Astrocyte of the hippocampus (primary cell): ENCODE results near the gene FCN1.

ENCODE experiments used
- DNase-seq: peaks from one replicate; pipeline ENCODE4 v3.0.0; 2011; ENCODE audit warnings: low read depth, low spot score

FCN1 gene

DNA sequence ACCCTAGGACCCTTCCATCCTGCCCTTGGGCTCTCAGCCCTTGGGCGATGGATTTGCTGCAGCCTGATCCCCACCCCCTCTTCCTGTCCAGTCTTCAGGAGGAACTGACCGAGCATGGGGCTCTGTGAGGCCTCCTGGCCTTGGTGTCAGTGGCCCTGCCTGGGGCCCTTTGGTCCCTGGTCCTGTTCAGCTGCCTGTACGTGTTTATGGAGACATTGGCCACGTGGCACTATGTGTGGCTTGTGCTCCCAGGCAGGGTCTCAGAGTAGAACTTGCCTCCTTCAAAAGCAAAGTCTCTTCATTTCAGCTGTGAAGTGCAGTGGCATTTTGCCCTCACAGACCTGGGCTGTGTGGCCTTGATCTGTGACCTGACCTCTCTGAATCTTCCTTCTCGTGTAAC lies 26.0 kb downstream of the FCN1 start:
- DNase-seq, result no peak

DNA sequence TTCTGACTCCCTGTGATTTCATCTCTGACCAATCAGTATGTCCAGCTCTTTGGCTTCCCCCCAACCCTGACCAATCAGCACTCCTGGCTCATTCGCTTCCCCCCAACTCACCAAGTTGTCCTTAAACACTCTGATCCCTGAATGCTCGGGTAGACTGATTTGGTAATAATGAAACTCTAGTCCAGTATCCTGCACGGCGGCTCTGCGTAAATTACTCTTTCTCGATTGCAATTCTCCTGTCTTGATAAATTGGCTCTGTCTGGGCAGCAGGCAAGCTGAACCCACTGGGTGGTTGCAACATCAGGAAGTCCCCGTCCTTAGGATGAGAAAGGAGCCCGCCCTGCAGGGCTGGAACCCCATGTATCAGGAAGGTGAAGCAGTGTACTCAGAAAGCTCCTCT lies 26.7 kb downstream of the FCN1 start:
- no peak for DNase-seq

DNA sequence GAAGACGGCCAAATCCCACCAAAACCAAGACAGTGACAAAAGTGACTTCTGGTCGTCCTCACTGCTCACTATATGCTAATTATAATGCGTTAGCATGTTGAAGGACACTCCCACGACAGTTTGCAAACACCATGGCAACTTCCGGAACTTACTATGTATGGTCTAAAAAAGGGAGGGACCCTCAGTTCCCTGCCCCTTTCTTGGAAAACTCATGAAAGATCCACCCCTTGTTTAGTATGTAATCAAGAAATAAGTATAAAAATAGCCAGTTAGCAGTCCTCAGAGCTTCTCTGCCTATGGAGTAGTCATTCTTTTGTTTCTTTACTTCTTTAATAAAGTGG lies 27.6 kb downstream of the FCN1 start:
- no peak for DNase-seq

DNA sequence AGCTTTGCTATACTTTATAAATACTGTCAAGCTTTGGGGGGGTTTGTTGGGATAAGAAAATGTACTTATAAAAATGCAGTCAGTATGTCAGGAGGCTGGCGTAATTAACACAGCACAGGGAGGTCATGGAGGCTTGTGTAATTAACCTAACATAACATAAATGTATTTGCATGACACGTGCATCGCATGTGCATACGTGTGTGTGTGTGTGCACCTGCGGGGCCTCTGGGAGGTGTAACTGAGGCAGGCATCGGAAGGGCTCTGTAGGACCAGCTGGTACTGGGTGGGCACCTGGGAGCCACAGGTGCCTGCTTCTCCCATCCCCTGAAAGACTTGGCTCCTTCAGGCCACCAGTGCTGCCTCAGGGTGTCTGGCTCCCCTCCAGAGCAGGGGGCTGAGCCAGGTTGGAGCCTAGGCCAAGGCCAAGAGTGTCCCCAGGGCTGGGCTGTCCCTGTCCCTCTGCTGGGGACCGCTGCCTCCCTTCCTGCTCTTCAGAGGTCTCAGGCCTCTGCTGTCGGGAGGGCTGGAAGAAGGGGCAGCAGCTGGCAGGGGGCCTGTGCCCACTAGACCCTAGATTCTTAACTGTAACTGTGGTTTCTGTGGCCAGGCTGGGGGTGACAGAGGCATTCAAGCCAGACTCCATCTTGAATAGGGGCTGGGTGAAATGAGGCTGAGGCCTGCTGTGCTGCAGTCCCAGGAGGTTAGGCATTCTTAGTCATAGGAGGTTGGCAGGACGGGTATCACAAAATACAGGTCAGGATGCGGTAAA lies 28.1 kb downstream of the FCN1 start:
- peak; percentile 12 for DNase-seq

DNA sequence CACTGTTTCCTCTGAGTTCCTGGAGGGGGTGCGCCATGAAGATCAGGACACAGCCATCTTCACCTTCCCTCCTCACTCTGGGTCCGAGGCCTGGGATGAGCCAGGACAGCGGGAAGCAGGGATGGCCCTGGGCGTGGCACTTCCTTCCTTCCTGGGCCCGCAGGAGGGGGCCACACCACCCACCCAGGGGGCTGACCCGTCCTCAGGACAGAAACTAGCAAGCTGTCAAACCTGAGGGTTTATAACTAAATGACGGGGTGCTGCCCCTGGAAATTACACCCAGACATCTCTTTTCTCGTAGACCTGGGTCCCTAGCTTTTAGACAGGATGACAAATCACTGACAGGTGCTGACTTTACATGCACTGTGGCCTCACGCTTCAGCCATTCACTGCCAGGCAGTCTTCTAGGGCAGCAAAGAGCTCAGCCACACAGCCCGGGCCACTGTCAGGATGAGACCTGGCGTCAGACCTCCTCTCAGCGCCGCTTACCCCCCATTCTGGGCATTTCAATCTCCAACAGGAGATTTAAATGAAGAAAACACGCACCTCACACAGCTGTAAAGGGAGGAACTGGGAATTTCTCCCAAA lies 29.0 kb downstream of the FCN1 start:
- no peak for DNase-seq

DNA sequence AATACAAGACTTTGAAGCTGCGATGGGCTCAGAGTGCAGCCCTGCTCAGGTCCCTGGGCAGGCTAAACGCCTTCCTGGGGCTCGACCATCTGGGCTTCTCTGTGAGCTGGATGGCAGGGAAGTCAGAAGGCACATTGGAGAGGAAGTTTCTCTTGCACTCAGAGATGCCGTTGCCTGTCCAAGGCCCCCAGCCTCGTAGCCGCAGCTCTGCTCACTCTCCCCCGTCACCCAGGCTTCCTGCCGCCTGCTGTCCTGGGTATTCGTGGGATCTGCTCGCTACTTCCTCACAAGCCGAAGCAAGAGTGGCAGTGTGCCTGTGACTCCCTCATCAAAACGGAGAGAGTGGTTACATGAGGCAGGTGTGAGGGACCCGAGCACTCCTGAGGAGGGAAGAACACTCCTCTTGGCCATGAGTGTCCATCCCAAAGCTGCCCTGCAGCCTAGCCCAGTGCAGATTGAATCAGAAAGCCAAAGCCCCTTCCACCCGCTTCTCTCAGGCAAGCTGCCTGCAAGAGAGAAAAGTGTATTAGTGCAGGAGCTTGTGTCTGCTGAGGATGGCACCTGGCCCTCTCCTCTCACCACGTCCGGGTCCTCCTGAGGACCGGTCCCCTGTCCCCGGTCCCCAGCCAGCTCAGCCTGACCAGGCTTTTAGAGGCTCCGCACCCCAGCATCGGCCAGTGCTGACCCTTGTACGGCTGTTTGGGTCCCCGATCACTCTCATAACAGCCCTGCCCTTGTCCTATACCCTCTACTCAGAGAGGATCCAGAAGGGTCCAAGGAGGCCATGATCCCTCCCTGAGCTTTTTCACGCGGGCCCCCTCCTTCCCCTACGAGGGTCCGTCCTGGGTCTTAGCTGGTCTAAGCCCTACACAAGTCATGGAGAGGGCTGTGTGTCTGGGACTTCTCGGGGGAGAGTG lies 29.8 kb downstream of the FCN1 start:
- no peak for DNase-seq

DNA sequence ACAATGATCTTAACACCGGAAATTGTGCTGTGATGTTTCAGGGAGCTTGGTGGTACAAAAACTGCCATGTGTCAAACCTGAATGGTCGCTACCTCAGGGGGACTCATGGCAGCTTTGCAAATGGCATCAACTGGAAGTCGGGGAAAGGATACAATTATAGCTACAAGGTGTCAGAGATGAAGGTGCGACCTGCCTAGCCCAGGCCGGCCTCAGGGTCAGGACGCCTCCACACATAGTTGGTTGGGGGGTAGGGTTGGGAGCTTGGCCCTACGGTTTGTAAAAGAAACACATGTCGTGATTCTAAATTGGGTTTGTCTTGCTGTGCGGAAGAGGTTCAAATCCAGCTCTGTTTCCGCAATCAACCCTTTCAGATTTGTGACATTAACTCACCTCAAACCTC lies 30.5 kb downstream of the FCN1 start:
- no peak for DNase-seq

DNA sequence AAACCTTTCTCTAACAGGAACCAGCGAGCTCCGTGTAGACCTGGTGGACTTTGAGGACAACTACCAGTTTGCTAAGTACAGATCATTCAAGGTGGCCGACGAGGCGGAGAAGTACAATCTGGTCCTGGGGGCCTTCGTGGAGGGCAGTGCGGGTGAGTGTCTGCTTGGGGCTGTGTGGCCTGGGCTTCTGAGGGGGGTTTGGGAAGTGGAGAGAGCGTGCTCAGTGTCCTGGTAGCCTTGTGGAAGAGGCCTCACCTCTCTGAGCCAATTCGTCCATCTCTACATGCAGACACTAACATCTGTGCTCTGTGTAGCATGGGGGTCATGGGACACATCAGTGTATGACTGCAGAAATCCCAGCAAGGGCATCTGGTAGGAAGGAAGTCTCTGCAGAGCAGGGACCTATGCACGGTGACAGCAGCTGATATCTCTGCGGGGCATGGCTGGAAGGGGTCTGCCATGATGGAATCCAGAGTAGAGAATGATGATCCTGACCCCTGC lies 31.2 kb downstream of the FCN1 start:
- no peak for DNase-seq

DNA sequence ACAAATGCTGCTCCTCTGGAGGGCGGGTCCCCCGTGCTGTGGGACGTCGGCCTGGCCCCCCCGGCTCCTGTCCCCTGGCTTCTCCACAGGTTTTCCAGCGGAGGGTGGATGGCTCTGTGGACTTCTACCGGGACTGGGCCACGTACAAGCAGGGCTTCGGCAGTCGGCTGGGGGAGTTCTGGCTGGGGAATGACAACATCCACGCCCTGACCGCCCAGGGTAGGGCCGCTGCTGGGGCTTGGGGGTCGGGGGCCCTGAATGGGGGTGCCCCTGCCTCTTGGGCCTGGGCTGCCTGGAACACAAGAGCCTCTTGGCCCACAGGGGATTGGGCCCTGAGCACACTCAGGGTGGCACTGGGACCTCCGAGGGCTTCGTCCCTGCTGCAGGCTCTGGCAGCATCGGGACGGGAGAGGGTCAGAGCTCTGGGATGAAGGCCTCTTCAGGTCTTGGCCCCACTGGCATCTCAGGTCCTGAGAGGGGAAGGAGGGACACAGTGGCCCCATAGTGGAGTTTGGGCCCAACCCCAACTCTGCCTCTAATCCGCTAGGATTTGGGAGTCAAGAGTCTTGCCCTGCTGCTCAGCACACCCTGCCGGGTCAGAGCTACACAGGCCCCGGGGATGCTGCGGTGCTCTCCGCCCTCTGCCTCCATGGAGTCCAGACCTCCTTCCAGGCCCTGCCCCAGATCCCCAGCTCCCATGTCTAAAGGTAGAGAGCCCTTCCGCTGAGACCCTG lies 31.9 kb downstream of the FCN1 start:
- DNase-seq, result no peak

DNA sequence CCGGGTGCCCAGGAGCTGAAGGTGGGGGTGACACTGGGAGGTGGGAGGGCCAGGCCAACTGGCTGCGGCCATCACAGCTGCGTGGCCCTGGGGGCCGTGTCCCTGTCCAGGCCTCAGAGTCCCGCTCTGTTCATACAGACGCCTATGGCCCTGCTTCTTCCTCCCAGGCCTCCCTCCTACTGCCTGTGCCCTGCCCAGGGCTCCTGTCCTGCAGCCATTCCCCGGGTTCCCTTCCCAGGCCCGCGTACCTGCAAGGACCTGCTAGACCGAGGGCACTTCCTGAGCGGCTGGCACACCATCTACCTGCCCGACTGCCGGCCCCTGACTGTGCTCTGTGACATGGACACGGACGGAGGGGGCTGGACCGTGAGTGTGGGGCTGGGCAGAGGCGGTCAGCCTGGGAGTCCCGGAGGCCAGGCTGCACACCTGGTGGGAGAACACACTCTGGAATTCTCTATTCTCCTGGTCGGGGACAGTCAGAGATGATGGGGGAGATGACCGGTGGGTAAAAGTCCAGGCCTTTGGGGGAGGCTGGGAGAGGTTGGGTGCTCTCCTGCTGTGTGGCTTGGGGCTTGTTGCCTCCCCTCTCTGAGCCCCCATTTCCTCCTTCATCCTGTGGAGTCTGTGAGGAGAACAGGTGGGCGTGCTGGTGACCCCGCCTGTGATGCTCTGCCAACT lies 32.6 kb downstream of the FCN1 start:
- no peak for DNase-seq

DNA sequence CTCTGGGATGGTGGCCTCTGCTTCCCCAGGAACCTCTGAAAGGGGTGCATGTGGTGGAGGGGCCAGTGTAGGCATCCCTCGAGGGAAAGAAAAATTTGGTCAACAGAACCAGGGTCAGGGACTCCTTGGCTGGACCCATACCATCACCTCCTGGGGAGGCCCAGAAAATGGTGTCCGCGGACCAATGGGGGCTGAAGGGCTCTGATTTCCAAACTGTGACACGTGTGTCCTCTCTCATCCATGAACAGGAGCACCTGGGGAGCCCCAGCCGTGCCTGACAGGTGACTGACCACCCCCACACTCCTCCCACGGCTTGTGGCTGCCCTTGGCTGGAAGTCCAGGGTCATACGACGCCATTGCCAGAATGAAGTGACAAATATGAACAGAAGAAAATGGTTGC lies 33.2 kb downstream of the FCN1 start:
- DNase-seq, result no peak

DNA sequence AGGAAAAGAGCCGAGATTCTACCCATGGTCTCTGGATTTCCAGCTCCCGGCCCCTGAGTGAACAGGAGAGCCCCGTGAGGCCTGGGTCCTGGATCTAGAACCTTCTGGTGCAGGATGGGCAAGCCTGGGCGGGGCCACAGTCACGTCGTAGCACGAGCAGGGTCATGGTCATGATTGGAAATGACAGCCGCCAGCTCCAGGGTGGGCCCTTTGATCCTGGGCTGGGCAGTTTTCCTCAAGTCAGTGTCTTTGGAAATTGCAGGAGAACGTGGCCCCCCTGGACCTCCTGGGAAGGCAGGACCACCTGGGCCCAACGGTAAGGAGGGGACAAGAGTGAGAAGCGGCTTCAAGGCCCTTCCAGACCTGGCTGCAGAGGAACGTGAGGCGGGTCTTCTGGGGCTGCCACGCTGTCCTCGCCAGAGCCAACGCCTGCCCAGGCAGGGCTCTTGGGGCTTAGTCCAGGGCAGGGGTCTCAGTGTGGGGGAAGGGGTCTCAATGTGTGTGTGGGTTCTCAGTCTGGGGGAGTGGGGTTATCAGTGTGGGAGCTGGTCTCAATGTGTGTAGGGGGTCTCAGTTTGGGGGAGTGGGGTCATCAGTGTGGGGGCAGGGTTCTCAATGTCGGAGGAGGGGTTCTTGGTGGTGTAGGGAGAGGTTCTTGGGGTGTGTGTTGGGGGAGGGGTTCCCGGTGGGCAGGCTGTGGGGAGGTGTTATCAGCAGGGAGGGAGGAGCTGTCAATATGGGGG lies 34.5 kb downstream of the FCN1 start:
- DNase-seq, result no peak

DNA sequence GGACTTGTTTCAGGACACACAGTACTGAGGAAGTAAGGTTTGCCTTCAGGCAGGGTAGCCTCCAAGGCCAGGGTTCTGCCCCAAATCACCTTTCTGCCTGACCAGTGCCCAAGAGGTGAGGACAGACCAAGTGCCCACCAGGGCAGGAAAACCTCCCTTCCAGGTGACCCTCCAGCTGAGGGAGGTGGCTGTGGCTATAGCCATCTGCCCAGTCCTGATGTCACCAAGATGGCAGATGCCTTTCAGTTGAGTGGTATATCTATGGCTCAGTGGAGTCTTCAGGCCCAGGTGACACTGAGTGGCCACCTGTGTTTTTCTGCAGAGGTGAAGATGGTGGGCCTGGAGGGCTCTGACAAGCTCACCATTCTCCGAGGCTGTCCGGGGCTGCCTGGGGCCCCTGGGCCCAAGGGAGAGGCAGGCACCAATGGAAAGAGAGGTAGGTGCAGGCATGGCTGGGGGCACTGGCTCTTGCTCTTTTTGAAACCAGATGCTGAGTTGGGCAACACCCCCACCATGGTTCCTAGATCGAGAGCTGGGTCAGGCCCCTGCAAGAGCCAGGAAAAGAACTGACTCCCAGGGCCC lies 35.4 kb downstream of the FCN1 start:
- DNase-seq, result no peak

DNA sequence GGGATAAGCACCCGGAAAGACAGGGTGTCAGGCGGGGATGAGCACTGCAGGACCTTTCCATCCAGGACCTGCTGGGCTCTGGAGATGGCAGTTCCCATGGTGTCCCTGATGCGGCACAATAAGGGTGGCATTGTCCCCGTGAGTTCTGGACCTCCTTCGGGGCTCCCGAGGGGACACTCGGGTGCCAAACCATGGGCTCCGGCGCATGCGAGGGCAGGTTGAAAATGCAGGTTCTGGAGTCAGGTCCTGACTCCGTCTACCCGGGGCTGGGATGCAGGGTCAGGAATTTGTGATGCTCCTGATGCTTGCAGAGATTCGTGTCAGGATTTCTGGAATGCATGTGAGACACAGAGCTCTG lies 36.4 kb downstream of the FCN1 start:
- DNase-seq, result no peak

DNA sequence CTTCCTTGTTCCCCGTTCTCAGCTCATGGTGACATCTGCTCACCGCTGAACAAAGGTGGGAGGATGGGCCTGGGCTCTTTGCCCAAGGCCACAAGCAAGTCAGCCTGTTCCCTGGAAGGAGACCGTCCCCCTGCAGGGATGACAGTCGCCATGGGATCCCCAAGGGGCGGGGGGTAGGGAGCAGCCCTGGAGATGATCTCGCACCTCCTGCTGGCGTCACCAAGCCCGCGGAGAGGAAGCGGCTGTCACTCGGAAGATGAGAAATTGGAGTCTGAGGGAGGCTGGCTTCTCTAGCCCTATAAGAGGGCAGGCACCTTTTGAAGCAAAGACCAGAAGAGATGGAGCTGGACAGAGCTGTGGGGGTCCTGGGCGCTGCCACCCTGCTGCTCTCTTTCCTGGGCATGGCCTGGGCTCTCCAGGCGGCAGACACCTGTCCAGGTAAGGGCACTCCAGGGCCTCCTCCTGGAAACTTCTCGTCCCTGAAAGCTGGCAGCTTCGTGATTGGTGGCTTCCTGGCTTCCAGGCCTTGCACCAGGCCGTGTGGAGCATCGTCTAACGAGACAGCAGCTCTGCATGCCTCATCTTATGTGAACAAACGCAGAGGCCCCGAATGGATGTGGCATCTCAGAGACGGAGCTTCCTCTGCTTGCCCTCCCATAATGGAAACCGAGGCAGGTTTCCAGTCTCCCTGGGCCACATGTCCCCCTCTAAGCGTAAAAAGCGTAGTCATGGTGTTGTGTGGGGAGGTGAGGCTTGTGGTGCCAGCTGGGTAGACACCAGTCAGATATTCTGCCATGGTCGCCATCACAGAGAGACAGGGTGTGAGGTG lies 37.0 kb downstream of the FCN1 start, which contains the start of gene FCN2:
FCN2 (plus strand) TSS at position 327 of the 829 bp plus-strand sequence; CDS start at position 339, 12 bp downstream.
- DNase-seq, result no peak

DNA sequence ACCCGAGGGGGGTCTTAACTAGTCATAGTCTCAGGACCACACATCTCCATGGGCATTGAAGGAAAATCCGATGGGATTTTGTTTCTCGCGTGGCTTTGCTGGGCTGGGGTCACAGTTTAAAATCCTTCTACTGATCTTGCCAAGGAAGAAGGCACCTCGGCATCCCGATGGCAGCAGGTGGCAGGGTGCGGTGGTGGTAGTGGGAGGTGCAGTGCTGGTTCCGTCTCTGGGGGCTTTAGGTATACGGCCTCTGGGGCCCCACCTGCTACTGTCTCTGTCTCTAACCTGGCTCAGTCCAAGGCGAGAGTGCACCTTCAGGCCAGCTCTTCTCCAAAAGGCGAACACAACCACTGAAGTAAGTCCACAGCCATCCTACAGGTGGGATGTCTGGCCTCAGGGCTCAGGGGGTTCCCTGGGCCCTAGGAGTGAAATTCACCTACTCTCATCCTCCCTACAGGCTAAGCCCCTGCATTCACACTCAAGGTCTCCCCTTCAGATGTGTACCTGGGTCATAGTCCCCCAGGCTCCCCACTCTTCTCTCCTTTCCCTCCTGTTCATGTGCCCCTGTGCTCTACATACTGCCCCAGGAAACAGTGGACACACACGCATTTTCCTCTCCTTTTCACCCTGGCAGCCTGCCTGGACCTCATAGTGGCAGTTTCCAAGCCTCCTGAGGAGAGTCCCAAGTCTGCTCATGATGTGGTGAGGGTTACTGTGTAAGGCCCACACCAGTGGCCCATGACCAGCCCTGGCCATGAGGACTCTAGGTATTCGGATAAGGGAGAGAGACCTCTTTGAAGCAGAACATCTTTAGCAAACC lies 37.8 kb downstream of the FCN1 start:
- no peak for DNase-seq

DNA sequence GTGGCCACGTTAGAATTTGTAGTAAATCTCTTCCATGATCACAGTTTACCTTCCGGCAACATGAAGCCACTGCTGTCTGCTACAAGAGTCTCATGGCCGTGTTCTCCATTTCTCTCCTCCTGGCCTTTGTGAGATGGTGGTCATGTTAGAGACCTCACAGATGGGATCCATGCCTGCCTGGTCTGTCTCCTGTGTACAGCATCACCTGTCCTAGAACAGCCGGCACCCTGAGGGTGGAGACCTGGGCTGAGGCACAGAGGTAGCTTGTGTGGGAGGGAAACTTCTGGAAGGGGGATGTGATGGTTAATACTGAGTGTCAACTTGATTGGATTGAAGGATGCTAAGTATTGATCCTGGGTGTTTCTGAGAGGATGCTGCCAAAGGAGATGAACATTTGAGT lies 40.2 kb downstream of the FCN1 start:
- no peak for DNase-seq

DNA sequence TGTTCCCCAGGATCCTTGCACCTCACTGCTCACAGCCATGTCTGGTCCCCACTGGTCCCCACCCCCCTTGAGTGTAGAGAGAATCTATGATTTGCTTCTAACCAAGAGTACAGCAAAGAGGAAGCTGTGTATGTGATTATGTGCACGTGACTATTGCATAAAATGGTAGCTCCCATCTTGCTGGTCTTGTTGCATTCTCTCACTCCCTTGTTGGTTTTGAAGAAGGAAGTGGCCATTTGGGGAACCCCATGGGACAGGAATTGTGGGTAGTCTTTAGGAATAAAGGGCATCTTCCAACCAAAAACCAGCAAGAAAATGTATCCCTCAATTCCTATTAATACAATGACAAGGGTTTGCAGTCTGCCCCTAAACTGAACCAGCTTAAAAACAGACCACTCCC lies 42.3 kb downstream of the FCN1 start:
- DNase-seq, result no peak
